Panc1 (cell line): ENCODE data around the gene PLCE1. TPM values are rescaled to one million over a fixed set of nuclear protein-coding genes. Genes with fewer than 3 reads are reported as not detected.
"Not testable (repeated sequence)": the region's sequence is repeated elsewhere in the genome, so short reads cannot be mapped to it uniquely, and the experiment has no call there.

Experiments
- ATAC-seq: fragments of 200-7000 bp; cut with Tn5 transposase; 2 replicates; pipeline ENCODE4 v1.9.1; 2020; ENCODE audit warnings: mild to moderate bottlenecking, moderate library complexity
- BruUV-seq: library from RNA; stranded (reverse); fragments of 400-500 nt; replicated peaks from 2 replicates; lab custom pipeline; 2021; lab: Mats Ljungman, UMichigan
- CTCF ChIA-PET: fragments of 300-600 bp; sonication (Branson Sonifier 250); formaldehyde crosslinking; loops from one replicate; lab custom pipeline; 2022; ENCODE audit warnings: antibody characterized with exemption; lab: Charles Lee
- POLR2A ChIA-PET: fragments of 300-600 bp; sonication (Branson Sonifier 250); formaldehyde crosslinking; loops from one replicate; lab custom pipeline; 2022; ENCODE audit warnings: antibody characterized with exemption; lab: Charles Lee
- DNase-seq: peaks from one replicate; pipeline ENCODE4 v3.0.0-alpha.2; 2010; ENCODE audit warnings: low read depth, low spot score
- H3K27ac ChIP-seq: 2 replicates; pipeline ENCODE4 v1.5.1; 2011; ENCODE audit warnings: mild to moderate bottlenecking, low read length, inconsistent platforms
- H3K27me3 ChIP-seq: fragments of 200-500 bp; sonication (Bioruptor generic); 2 replicates; pipeline ENCODE4 v1.6.0; 2014; ENCODE audit warnings: low read length, inconsistent platforms; ENCODE audit not compliant: control insufficient read depth, insufficient read depth
- H3K36me3 ChIP-seq: fragments of 200-500 bp; sonication (Bioruptor generic); 2 replicates; pipeline ENCODE4 v1.5.1; 2014; ENCODE audit warnings: inconsistent platforms, mild to moderate bottlenecking, low read length, moderate library complexity; ENCODE audit not compliant: control insufficient read depth, insufficient read depth
- H3K4me1 ChIP-seq: 2 replicates; pipeline ENCODE4 v1.5.1; 2011; ENCODE audit warnings: inconsistent platforms, mild to moderate bottlenecking, low read length, moderate library complexity; ENCODE audit not compliant: control insufficient read depth, insufficient read depth
- H3K4me3 ChIP-seq, 2 experiments: 2 replicates each; pipeline ENCODE4 v1.5.1; 2011 to 2012; ENCODE audit warnings: low read depth in 2 of 2, low read length in 2 of 2, mild to moderate bottlenecking in 2 of 2, inconsistent platforms in 1 of 2, moderate library complexity in 1 of 2
- H3K9me3 ChIP-seq: fragments of 200-500 bp; sonication (Bioruptor generic); 2 replicates; pipeline ENCODE4 v1.5.1; 2014; ENCODE audit warnings: low read depth, mild to moderate bottlenecking, inconsistent platforms, low read length, moderate library complexity; ENCODE audit not compliant: control insufficient read depth, insufficient read depth
- CTCF ChIP-seq: fragments of 450-650 bp; IDR thresholded peaks from 2 replicates; pipeline ENCODE4 v1.5.1; 2017; ENCODE audit warnings: mild to moderate bottlenecking
- POLR2AphosphoS5 ChIP-seq: IDR thresholded peaks from 2 replicates; pipeline ENCODE4 v1.6.1; 2012; ENCODE audit warnings: mild to moderate bottlenecking, low read depth, low read length, moderate library complexity
- REST ChIP-seq, 2 experiments: IDR thresholded peaks; 2 replicates each; pipeline ENCODE4 v1.6.1; 2011 to 2012; ENCODE audit warnings: low read depth in 2 of 2, control low read depth in 1 of 2, low read length in 1 of 2, mild to moderate bottlenecking in 1 of 2, moderate library complexity in 1 of 2; ENCODE audit not compliant: insufficient read depth in 1 of 2
- SIN3A ChIP-seq: IDR thresholded peaks from 2 replicates; pipeline ENCODE4 v1.6.1; 2012; ENCODE audit warnings: low read depth, mild to moderate bottlenecking, low read length, moderate library complexity, borderline replicate concordance; ENCODE audit not compliant: insufficient read depth
- TCF7L2 ChIP-seq: IDR thresholded peaks from 2 replicates; pipeline ENCODE4 v1.6.1; 2011; ENCODE audit warnings: mild to moderate bottlenecking, low read depth, low read length, inconsistent platforms
- in situ Hi-C: cut with HindIII; loops from 2 replicates; pipeline ENCODE4 v1.10.0; 2016; ENCODE audit warnings: low sequenced_read_pairs, low pct_unique_long_range_greater_than_20kb
- intact Hi-C: fragments of 100-400 bp; cut with micrococcal nuclease; formaldehyde crosslinking; loops from one replicate; pipeline ENCODE4 v1.10.0; 2022; ENCODE audit not compliant: unreplicated experiment
- total RNA-seq: library from RNA; stranded (reverse); gene quantifications from one replicate; pipeline ENCODE4 v1.2.1, GENCODE V29; 2021; ENCODE audit not compliant: unreplicated experiment

PLCE1 gene
- total RNA-seq, 1 experiment from 2014 or later, result 39.7 TPM

- in situ Hi-C loops (no loop called here), intact Hi-C loops (no loop called here)
- Histone ChIP-seq H3K4me3 (no peak overlapping the region), H3K27ac (no peak overlapping the region), H3K36me3 (no peaks in the 10 kb centered on the region), H3K27me3 (no peaks in the 10 kb centered on the region), H3K9me3 (no peaks in the 10 kb centered on the region), H3K4me1 (no peaks in the 10 kb centered on the region)
- ATAC-seq (no peak), DNase-seq (no peak)
- ChIA-PET CTCF (no interaction called here), POLR2A (interaction anchor here (0.6 kb wide), 1 partner anchor 94 kb away, joined by 6 read pairs; no protein-coding TSS in a partner anchor)
- TF ChIP-seq SIN3A (no peak), POLR2AphosphoS5 (no peak)
- no TSS peak for BruUV-seq
These were observed 26.0 kb upstream of the PLCE1 start for GRCh38 chr10:93967756-93968155.

GRCh38 chr10:93968540-93968945, 25.2 kb upstream of the PLCE1 start:
- Histone ChIP-seq H3K4me1 (no peaks in the 10 kb centered on the region), H3K36me3 (no peaks in the 10 kb centered on the region), H3K4me3 (no peak overlapping the region), H3K9me3 (no peaks in the 10 kb centered on the region), H3K27me3 (no peaks in the 10 kb centered on the region), H3K27ac (no peak overlapping the region)
- intact Hi-C loops, result no loop called here
- CTCF ChIA-PET, result no interaction called here
- TF ChIP-seq REST (IDR thresholded peaks at IDR 0.05; ENCODE audit: insufficient read depth in 1 of 2, low read depth in 2 of 2, low read length in 1 of 2) (no peak), TCF7L2 (no peak), CTCF (no peak), POLR2AphosphoS5 (no peak), SIN3A (no peak)
- BruUV-seq, result no TSS peak
- in situ Hi-C loops, result no loop called here
- POLR2A ChIA-PET, result no interaction called here
- DNase-seq, result no peak
- ATAC-seq, result peak; percentile 62

GRCh38 chr10:93970433-93971010, 23.2 kb upstream of the PLCE1 start:
- H3K27me3 ChIP-seq, DNase-seq, H3K4me3 ChIP-seq, H3K9me3 ChIP-seq, ATAC-seq, BruUV-seq, POLR2A ChIA-PET, H3K27ac ChIP-seq, intact Hi-C loops, H3K4me1 ChIP-seq, CTCF ChIA-PET, in situ Hi-C loops, H3K36me3 ChIP-seq: not testable (repeated sequence)
